Endodermal cell (in vitro differentiated cells): Measurements from ENCODE around the gene CEPT1. TPM values are rescaled to one million over a fixed set of nuclear protein-coding genes. Genes with fewer than 3 reads are reported as not detected.

Experiments used
- DNase-seq: peaks from one replicate; pipeline ENCODE4 v3.0.0-alpha.2; 2017
- H3K27ac ChIP-seq: 2 replicates; pipeline ENCODE4 v1.5.1; 2013; ENCODE audit warnings: mild to moderate bottlenecking, low read depth, low read length, moderate library complexity
- H3K27me3 ChIP-seq: 2 replicates; pipeline ENCODE4 v1.6.1; 2013; ENCODE audit warnings: mild to moderate bottlenecking, low read length, moderate library complexity; ENCODE audit not compliant: insufficient read depth, control insufficient read depth, poor library complexity, severe bottlenecking
- H3K36me3 ChIP-seq: 2 replicates; pipeline ENCODE4 v1.7.0; 2013; ENCODE audit warnings: mild to moderate bottlenecking, low read length, moderate library complexity; ENCODE audit not compliant: control insufficient read depth, insufficient read depth
- H3K4me1 ChIP-seq: one replicate; pipeline ENCODE4 v1.7.0; 2013; ENCODE audit warnings: low read length; ENCODE audit not compliant: control insufficient read depth, insufficient read depth
- H3K4me3 ChIP-seq: 2 replicates; pipeline ENCODE4 v1.5.1; 2013; ENCODE audit warnings: mild to moderate bottlenecking, low read length, moderate library complexity
- H3K9ac ChIP-seq: 2 replicates; pipeline ENCODE4 v1.6.1; 2013; ENCODE audit warnings: mild to moderate bottlenecking, low read length, moderate library complexity; ENCODE audit not compliant: poor library complexity, severe bottlenecking; ENCODE audit errors: extremely low read depth
- H3K9me3 ChIP-seq: 2 replicates; pipeline ENCODE4 v1.6.1; 2013; ENCODE audit warnings: mild to moderate bottlenecking, low read length, moderate library complexity; ENCODE audit not compliant: control insufficient read depth
- H3K27ac Mint-ChIP-seq: 2 replicates; pipeline ENCODE4 v1.8.0; 2020; ENCODE audit warnings: mixed read lengths
- H3K27me3 Mint-ChIP-seq: 2 replicates; pipeline ENCODE4 v1.8.0; 2021; ENCODE audit warnings: mild to moderate bottlenecking, mixed read lengths; ENCODE audit not compliant: insufficient read depth
- H3K36me3 Mint-ChIP-seq: 2 replicates; pipeline ENCODE4 v1.8.0; 2020; ENCODE audit warnings: low read depth, mixed read lengths
- H3K4me1 Mint-ChIP-seq: 2 replicates; pipeline ENCODE4 v1.8.0; 2020; ENCODE audit warnings: mixed read lengths
- H3K4me3 Mint-ChIP-seq: 2 replicates; pipeline ENCODE4 v1.8.0; 2020; ENCODE audit warnings: mild to moderate bottlenecking, moderate library complexity, mixed read lengths
- H3K9me3 Mint-ChIP-seq: 2 replicates; pipeline ENCODE4 v1.8.0; 2020; ENCODE audit warnings: mild to moderate bottlenecking, mixed read lengths
- CTCF ChIP-seq: fragments of 200-600 bp; sonication (generic); conservative IDR thresholded peaks from 2 replicates; pipeline ENCODE4 v1.5.0; 2021; ENCODE audit warnings: antibody characterized with exemption, mild to moderate bottlenecking
- WGBS, 2 experiments: methylation state at CpG; one replicate each; pipeline versions ENCODE4 v1.1.5 to v1.1.7; 2013; ENCODE audit warnings: missing lambda C conversion rate in 2 of 2, mixed read lengths in 1 of 2; ENCODE audit not compliant: insufficient coverage in 1 of 2, insufficient read length in 1 of 2; 5-methylcytosine and 5-hydroxymethylcytosine counted together
- total RNA-seq, 2 donors: library from RNA; stranded (reverse); fragmentation: NEBNext Ultra II Directional in 1 of 2; extraction: Animal tissue kit (Norgen Biotek cat#: 25700) in 1 of 2; gene quantifications; 2 replicates in 1 of 2; 3 replicates in 1 of 2; pipeline ENCODE4 v1.2.1, GENCODE V29; 2021

The CEPT1 gene
- total RNA-seq, 2 donors from 2014 or later = 28.0 to 33.3 TPM

- no peaks in the 10 kb centered on the region for H3K27me3 ChIP-seq
- Mint-ChIP-seq H3K27ac (no peak overlapping the region), H3K27me3 (peaks cover 3% of the 10 kb centered on the region), H3K36me3 (no peaks in the 10 kb centered on the region), H3K9me3 (no peaks in the 10 kb centered on the region), H3K4me1 (peaks cover 11% of the 10 kb centered on the region), H3K4me3 (no peak overlapping the region)
- no peak overlapping the region for H3K9ac ChIP-seq
- H3K27ac ChIP-seq = no peak overlapping the region
- 92 to 94% methylated on average over 2 of the region's 3 CpGs for WGBS, 2 experiments
- H3K9me3 ChIP-seq = no peaks in the 10 kb centered on the region
- no peak for TF ChIP-seq CTCF
- no peak overlapping the region for H3K4me3 ChIP-seq
- peaks cover 5% of the 10 kb centered on the region for H3K4me1 ChIP-seq
- no peaks in the 10 kb centered on the region for H3K36me3 ChIP-seq
- no peak for DNase-seq
These were observed 59.3 kb downstream of the CEPT1 start for GRCh38 chr1:111199329-111199728.

GRCh38 chr1:111199881-111200801 is 60.1 kb downstream of the CEPT1 start, which contains the start of gene DENND2D:
Gene DENND2D (minus strand): TSS chr1:111200646. CDS start chr1:111200459, 187 bp downstream.
- Mint-ChIP-seq H3K4me1 (peaks cover 11% of the 10 kb centered on the region), H3K4me3 (no peak within 1 kb of the TSS), H3K27ac (no peak within 1 kb of the TSS), H3K36me3 (peaks cover 2% of the 10 kb centered on the region), H3K9me3 (peaks cover 2% of the 10 kb centered on the region), H3K27me3 (peaks cover 10% of the 10 kb centered on the region)
- H3K4me1 ChIP-seq = peaks cover 5% of the 10 kb centered on the region
- 94 to 99% methylated on average over 15 to 17 of the region's 17 CpGs for WGBS, 2 experiments
- no peaks in the 10 kb centered on the region for H3K27me3 ChIP-seq
- no peak for DNase-seq
- no peak for TF ChIP-seq CTCF
- no peaks in the 10 kb centered on the region for H3K36me3 ChIP-seq
- no peak within 1 kb of the TSS for H3K27ac ChIP-seq
- no peak within 1 kb of the TSS for H3K4me3 ChIP-seq
- H3K9me3 ChIP-seq = no peaks in the 10 kb centered on the region
- H3K9ac ChIP-seq = no peak within 1 kb of the TSS

GRCh38 chr1:111200802-111201161 is 60.8 kb downstream of the CEPT1 start:
- Histone ChIP-seq H3K9ac (no peak overlapping the region), H3K4me3 (no peak overlapping the region), H3K27me3 (no peaks in the 10 kb centered on the region), H3K4me1 (peaks cover 5% of the 10 kb centered on the region), H3K9me3 (no peaks in the 10 kb centered on the region), H3K27ac (no peak overlapping the region), H3K36me3 (no peaks in the 10 kb centered on the region)
- DNase-seq = no peak
- Mint-ChIP-seq H3K9me3 (peaks cover 2% of the 10 kb centered on the region), H3K4me1 (peaks cover 11% of the 10 kb centered on the region), H3K27ac (no peak overlapping the region), H3K4me3 (no peak overlapping the region), H3K36me3 (peaks cover 2% of the 10 kb centered on the region), H3K27me3 (peaks cover 15% of the 10 kb centered on the region)
- no peak for TF ChIP-seq CTCF
- WGBS, 2 experiments = 80 to 87% methylated on average over 1 to 3 of the region's 3 CpGs
